ENCODE measurements around the gene JAG2. TPM values are rescaled to one million over a fixed set of nuclear protein-coding genes. Genes with fewer than 3 reads are reported as not detected.

Gene JAG2
- total RNA-seq, 1 donor from 2014 or later = 84.1 TPM

GRCh38 chr14:105213361-105213760, 44.8 kb upstream of the JAG2 start:
- no peak overlapping the region for H3K4me3 Mint-ChIP-seq (ENCODE audit: unreplicated experiment)
- peaks cover 13% of the 10 kb centered on the region for H3K9me3 Mint-ChIP-seq (ENCODE audit: unreplicated experiment)
- peak; percentile 18 for DNase-seq
- H3K27me3 Mint-ChIP-seq (ENCODE audit: unreplicated experiment) = peaks cover 15% of the 10 kb centered on the region
- H3K4me1 Mint-ChIP-seq (ENCODE audit: low read depth, unreplicated experiment) = peaks cover 17% of the 10 kb centered on the region
- H3K27ac Mint-ChIP-seq (ENCODE audit: unreplicated experiment) = peak overlapping the region; percentile 82
- no peak for TF ChIP-seq CTCF (IDR thresholded peaks at IDR 0.05; ENCODE audit: partially characterized antibody, unreplicated experiment)
- no peaks in the 10 kb centered on the region for H3K36me3 Mint-ChIP-seq (ENCODE audit: unreplicated experiment)

- no peak overlapping the region for H3K4me3 Mint-ChIP-seq (ENCODE audit: unreplicated experiment)
- DNase-seq = peak; percentile 56
- H3K36me3 Mint-ChIP-seq (ENCODE audit: unreplicated experiment) = no peaks in the 10 kb centered on the region
- TF ChIP-seq CTCF (IDR thresholded peaks at IDR 0.05; ENCODE audit: partially characterized antibody, unreplicated experiment) = no peak
- H3K27ac Mint-ChIP-seq (ENCODE audit: unreplicated experiment) = peak overlapping the region; percentile 82
- H3K4me1 Mint-ChIP-seq (ENCODE audit: low read depth, unreplicated experiment) = peaks cover 17% of the 10 kb centered on the region
- H3K9me3 Mint-ChIP-seq (ENCODE audit: unreplicated experiment) = peaks cover 13% of the 10 kb centered on the region
- peaks cover 15% of the 10 kb centered on the region for H3K27me3 Mint-ChIP-seq (ENCODE audit: unreplicated experiment)
These were observed 44.1 kb upstream of the JAG2 start for GRCh38 chr14:105212541-105213300.

- Mint-ChIP-seq H3K36me3 (ENCODE audit: unreplicated experiment) (no peaks in the 10 kb centered on the region), H3K4me1 (ENCODE audit: low read depth, unreplicated experiment) (peaks cover 17% of the 10 kb centered on the region), H3K27me3 (ENCODE audit: unreplicated experiment) (peaks cover 15% of the 10 kb centered on the region), H3K27ac (ENCODE audit: unreplicated experiment) (no peak overlapping the region), H3K4me3 (ENCODE audit: unreplicated experiment) (no peak overlapping the region), H3K9me3 (ENCODE audit: unreplicated experiment) (peaks cover 13% of the 10 kb centered on the region)
- DNase-seq = peak; percentile 10
- TF ChIP-seq CTCF (IDR thresholded peaks at IDR 0.05; ENCODE audit: partially characterized antibody, unreplicated experiment) = no peak
These were observed 43.1 kb upstream of the JAG2 start for GRCh38 chr14:105211758-105212089.

GRCh38 chr14:105211086-105211757, 42.6 kb upstream of the JAG2 start:
- Mint-ChIP-seq H3K27ac (ENCODE audit: unreplicated experiment) (no peak overlapping the region), H3K36me3 (ENCODE audit: unreplicated experiment) (no peaks in the 10 kb centered on the region), H3K27me3 (ENCODE audit: unreplicated experiment) (peaks cover 15% of the 10 kb centered on the region), H3K4me1 (ENCODE audit: low read depth, unreplicated experiment) (peaks cover 17% of the 10 kb centered on the region), H3K9me3 (ENCODE audit: unreplicated experiment) (peaks cover 13% of the 10 kb centered on the region), H3K4me3 (ENCODE audit: unreplicated experiment) (no peak overlapping the region)
- DNase-seq = peak; percentile 10
- TF ChIP-seq CTCF (IDR thresholded peaks at IDR 0.05; ENCODE audit: partially characterized antibody, unreplicated experiment) = no peak

Data from glutamatergic neuron (in vitro differentiated cells).